Upper lobe of right lung (tissue), 1 donor: ENCODE data around the gene EPB41L1. TPM values are rescaled to one million over a fixed set of nuclear protein-coding genes. Genes with fewer than 3 reads are reported as not detected.

Source experiments
- ATAC-seq: fragments of 200-7000 bp; cut with Tn5 transposase; one replicate; pipeline ENCODE4 v1.9.1; 2020; ENCODE audit warnings: mild to moderate bottlenecking, moderate library complexity
- DNase-seq: peaks from one replicate; pipeline ENCODE4 v3.0.0-alpha.2; 2020
- H3K27ac ChIP-seq: fragments of 200-600 bp; one replicate; pipeline ENCODE4 v1.8.0; 2022
- H3K27me3 ChIP-seq: fragments of 200-600 bp; one replicate; pipeline ENCODE4 v1.8.0; 2022; ENCODE audit warnings: mild to moderate bottlenecking
- H3K36me3 ChIP-seq: fragments of 200-600 bp; one replicate; pipeline ENCODE4 v1.8.0; 2022
- H3K4me1 ChIP-seq: fragments of 200-600 bp; one replicate; pipeline ENCODE4 v1.8.0; 2022
- H3K4me3 ChIP-seq: fragments of 200-600 bp; one replicate; pipeline ENCODE4 v1.8.0; 2022; ENCODE audit warnings: mild to moderate bottlenecking
- H3K9me3 ChIP-seq: fragments of 200-600 bp; one replicate; pipeline ENCODE4 v1.8.0; 2022
- intact Hi-C: fragments of 100-400 bp; cut with DNase I; formaldehyde crosslinking; loops from one replicate; pipeline ENCODE4 v1.11.0; 2022
- total RNA-seq: library from RNA; stranded (reverse); fragmentation: NEBNext Ultra II Directional; extraction: Animal tissue kit (Norgen Biotek cat#: 25700); gene quantifications from one replicate; pipeline ENCODE4 v1.2.1, GENCODE V29; 2021
- TF ChIP-seq, protein P1 (sequence below): fragments of 200-600 bp; IDR thresholded peaks from one replicate; pipeline ENCODE4 v1.8.0; 2022; ENCODE audit warnings: antibody characterized with exemption
- donor health status: DM: no; HTN: yes; CAD: no; lungs with severe emphysema.

The EPB41L1 gene
- total RNA-seq, 1 donor from 2014 or later: 61.4 TPM

DNA sequence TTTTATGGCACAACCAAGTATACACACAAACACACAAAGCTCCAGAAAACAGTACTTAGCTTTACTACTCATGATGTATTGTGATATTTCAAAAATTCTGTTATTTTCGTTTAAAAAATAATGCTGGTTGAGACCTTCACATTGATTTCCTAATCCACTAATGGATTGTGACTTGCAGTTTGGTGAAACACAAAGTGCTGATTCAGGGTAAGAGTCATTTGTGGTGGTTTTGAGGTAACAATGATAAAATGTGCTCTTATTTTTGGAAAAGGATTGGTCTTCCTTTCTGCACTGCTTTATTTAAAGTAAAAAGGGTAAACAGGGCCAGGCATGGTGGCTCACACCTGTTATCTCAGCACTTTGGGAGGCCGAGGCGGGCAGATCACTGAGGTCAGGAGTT lies 83.6 kb downstream of the EPB41L1 start:
- DNase-seq: no peak
- Histone ChIP-seq H3K27ac (no peak overlapping the region), H3K9me3 (no peaks in the 10 kb centered on the region), H3K4me3 (no peak overlapping the region), H3K27me3 (no peaks in the 10 kb centered on the region), H3K4me1 (peaks cover 20% of the 10 kb centered on the region), H3K36me3 (peaks cover 41% of the 10 kb centered on the region)
- intact Hi-C loops: no loop called here
- no peak for ATAC-seq
- TF ChIP-seq, protein P1, sequence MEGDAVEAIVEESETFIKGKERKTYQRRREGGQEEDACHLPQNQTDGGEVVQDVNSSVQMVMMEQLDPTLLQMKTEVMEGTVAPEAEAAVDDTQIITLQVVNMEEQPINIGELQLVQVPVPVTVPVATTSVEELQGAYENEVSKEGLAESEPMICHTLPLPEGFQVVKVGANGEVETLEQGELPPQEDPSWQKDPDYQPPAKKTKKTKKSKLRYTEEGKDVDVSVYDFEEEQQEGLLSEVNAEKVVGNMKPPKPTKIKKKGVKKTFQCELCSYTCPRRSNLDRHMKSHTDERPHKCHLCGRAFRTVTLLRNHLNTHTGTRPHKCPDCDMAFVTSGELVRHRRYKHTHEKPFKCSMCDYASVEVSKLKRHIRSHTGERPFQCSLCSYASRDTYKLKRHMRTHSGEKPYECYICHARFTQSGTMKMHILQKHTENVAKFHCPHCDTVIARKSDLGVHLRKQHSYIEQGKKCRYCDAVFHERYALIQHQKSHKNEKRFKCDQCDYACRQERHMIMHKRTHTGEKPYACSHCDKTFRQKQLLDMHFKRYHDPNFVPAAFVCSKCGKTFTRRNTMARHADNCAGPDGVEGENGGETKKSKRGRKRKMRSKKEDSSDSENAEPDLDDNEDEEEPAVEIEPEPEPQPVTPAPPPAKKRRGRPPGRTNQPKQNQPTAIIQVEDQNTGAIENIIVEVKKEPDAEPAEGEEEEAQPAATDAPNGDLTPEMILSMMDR: no peak

GRCh38 chr20:36238760-36239159 lies 84.2 kb downstream of the EPB41L1 start:
- H3K9me3 ChIP-seq: no peaks in the 10 kb centered on the region
- H3K36me3 ChIP-seq: peaks cover 47% of the 10 kb centered on the region
- H3K4me3 ChIP-seq: no peak overlapping the region
- H3K27me3 ChIP-seq: no peaks in the 10 kb centered on the region
- intact Hi-C loops: no loop called here
- DNase-seq (no peak), ATAC-seq (no peak)
- no peak overlapping the region for H3K27ac ChIP-seq
- TF ChIP-seq, protein P1: no peak
- H3K4me1 ChIP-seq: peaks cover 20% of the 10 kb centered on the region

GRCh38 chr20:36240076-36240475 lies 85.5 kb downstream of the EPB41L1 start:
- intact Hi-C loops: no loop called here
- Histone ChIP-seq H3K36me3 (peaks cover 60% of the 10 kb centered on the region), H3K9me3 (no peaks in the 10 kb centered on the region), H3K27me3 (no peaks in the 10 kb centered on the region), H3K4me3 (no peak overlapping the region), H3K4me1 (peaks cover 20% of the 10 kb centered on the region), H3K27ac (no peak overlapping the region)
- DNase-seq (no peak), ATAC-seq (no peak)
- TF ChIP-seq, protein P1: no peak

DNA sequence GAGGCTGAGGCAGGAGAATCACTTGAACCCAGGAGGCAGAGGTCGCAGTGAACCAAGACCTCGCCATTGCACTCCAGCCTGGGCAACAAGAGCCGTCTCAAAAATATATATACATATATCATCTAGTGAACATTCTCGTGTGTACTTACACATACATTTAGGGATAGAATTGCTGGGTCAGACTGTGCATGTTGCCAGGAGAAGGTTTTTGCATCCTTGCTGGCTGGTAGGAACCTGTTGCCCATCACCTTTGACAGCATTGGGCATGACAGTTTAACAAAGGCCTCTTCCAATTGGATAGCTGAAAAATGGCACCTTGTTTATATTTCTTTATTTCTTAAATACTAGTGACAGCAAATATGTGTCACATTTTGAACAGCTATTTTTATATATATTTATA lies 87.1 kb downstream of the EPB41L1 start:
- Histone ChIP-seq H3K9me3 (no peaks in the 10 kb centered on the region), H3K4me3 (no peak overlapping the region), H3K27me3 (no peaks in the 10 kb centered on the region), H3K27ac (no peak overlapping the region), H3K36me3 (peaks cover 76% of the 10 kb centered on the region), H3K4me1 (peaks cover 20% of the 10 kb centered on the region)
- intact Hi-C loops: no loop called here
- ATAC-seq: no peak
- TF ChIP-seq, protein P1: no peak
- no peak for DNase-seq

DNA sequence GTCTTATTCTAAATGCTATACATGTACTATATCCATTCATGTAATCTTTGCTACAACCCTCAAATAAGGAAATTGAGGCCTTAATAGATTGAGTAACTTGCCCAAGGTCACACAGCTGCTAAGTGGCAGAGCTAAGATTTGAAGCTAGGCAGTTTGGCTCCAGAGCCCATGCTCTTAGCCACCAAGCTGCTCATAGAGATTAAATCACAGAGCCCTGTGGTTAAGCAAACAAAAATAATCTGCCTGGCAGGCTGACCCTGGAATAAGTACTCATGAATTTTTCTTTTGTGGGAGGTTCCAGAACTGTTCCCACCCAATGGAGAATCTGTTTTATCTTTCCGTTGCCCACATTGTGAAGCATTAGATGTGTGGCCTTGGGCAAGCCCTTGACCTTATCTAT lies 89.2 kb downstream of the EPB41L1 start:
- H3K4me3 ChIP-seq: no peak overlapping the region
- TF ChIP-seq, protein P1: no peak
- intact Hi-C loops: no loop called here
- no peaks in the 10 kb centered on the region for H3K27me3 ChIP-seq
- no peak overlapping the region for H3K27ac ChIP-seq
- H3K36me3 ChIP-seq: peaks cover 96% of the 10 kb centered on the region
- H3K9me3 ChIP-seq: no peaks in the 10 kb centered on the region
- ATAC-seq: no peak
- peaks cover 7% of the 10 kb centered on the region for H3K4me1 ChIP-seq
- no peak for DNase-seq

DNA sequence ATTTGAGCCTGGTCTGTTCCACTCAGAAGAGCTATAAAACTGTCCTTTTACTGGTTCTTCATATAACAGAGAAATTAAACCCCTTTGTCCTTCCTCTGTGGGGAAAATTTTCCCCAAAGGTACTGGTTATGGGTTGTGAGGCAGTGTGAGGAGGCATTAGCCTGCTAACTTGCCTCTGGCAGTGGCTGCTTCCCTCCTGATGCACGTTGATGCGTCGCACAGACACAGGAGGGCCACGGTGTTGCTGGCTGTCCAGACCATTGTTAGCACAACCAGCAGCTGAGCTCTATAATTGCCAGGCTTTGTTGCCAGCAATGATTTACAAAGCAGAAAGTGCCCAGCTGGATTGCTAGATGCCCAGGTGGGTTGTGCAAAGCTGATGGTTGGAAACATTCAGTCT lies 91.9 kb downstream of the EPB41L1 start:
- ATAC-seq (no peak), DNase-seq (no peak)
- Histone ChIP-seq H3K27ac (no peak overlapping the region), H3K4me3 (no peak overlapping the region), H3K9me3 (no peaks in the 10 kb centered on the region), H3K27me3 (no peaks in the 10 kb centered on the region), H3K4me1 (no peaks in the 10 kb centered on the region), H3K36me3 (peaks cover 99% of the 10 kb centered on the region)
- intact Hi-C loops: no loop called here
- TF ChIP-seq, protein P1: no peak
